GM12878 (cell line): ENCODE data around the gene PHKG2.

Source experiments
- CHD1 ChIP-seq: IDR thresholded peaks from 2 replicates; pipeline ENCODE4 v1.6.1; 2012; ENCODE audit warnings: low read depth, low read length, improper control_type of control experiment
- CREB1 ChIP-seq: IDR thresholded peaks from 2 replicates; pipeline ENCODE4 v1.6.1; 2012; ENCODE audit warnings: low read depth, mild to moderate bottlenecking, inconsistent platforms
- CTCF ChIP-seq, 3 experiments: IDR thresholded peaks in 2 of 3; conservative IDR thresholded peaks in 1 of 3; 2 replicates each; pipeline ENCODE4 v1.5.1; 2011; ENCODE audit warnings: low read depth in 3 of 3, low read length in 3 of 3, mild to moderate bottlenecking in 3 of 3, control low read depth in 2 of 3, moderate library complexity in 2 of 3, inconsistent platforms in 1 of 3, mixed read lengths in 1 of 3; ENCODE audit not compliant: control insufficient read depth in 2 of 3, insufficient read depth in 1 of 3; ENCODE audit errors: extremely low read depth in 1 of 3
- DPF2 ChIP-seq: fragments of 450-650 bp; IDR thresholded peaks from 2 replicates; pipeline ENCODE4 v1.6.1; 2017; ENCODE audit warnings: mild to moderate bottlenecking
- EZH2 ChIP-seq: IDR thresholded peaks from 2 replicates; pipeline ENCODE4 v1.6.1; 2012; ENCODE audit warnings: low read depth, mild to moderate bottlenecking, control low read depth, inconsistent platforms, low read length, borderline replicate concordance; ENCODE audit not compliant: control insufficient read depth
- MAX ChIP-seq: IDR thresholded peaks from 2 replicates; pipeline ENCODE4 v1.6.1; 2012; ENCODE audit warnings: low read depth, low read length, improper control_type of control experiment
- NRF1 ChIP-seq: conservative IDR thresholded peaks from 2 replicates; pipeline ENCODE4 v1.6.1; 2011; ENCODE audit warnings: mild to moderate bottlenecking, low read depth, low read length, improper control_type of control experiment
- POLR2A ChIP-seq: IDR thresholded peaks from 2 replicates; pipeline ENCODE4 v1.6.1; 2011; ENCODE audit warnings: low read depth, mild to moderate bottlenecking, low read length
- REST ChIP-seq: IDR thresholded peaks from 2 replicates; pipeline ENCODE4 v1.6.1; 2012; ENCODE audit warnings: mild to moderate bottlenecking, low read depth, low read length
- TARDBP ChIP-seq: IDR thresholded peaks from 2 replicates; pipeline ENCODE4 v1.6.1; 2016; ENCODE audit warnings: borderline replicate concordance
- ZZZ3 ChIP-seq: IDR thresholded peaks from 2 replicates; pipeline ENCODE4 v1.6.1; 2011; ENCODE audit warnings: low read depth; ENCODE audit not compliant: control insufficient read depth, insufficient read length

- TF ChIP-seq CREB1 (no peak), TARDBP (no peak), ZZZ3 (no peak), REST (no peak), NRF1 (no peak), POLR2A (no peak), MAX (no peak), CHD1 (no peak), CTCF (IDR thresholded peaks at IDR 0.05 in 2 of 3, conservative IDR thresholded peaks at IDR 0.05 in 1 of 3; ENCODE audit: control insufficient read depth in 2 of 3, extremely low read depth in 1 of 3, insufficient read depth in 1 of 3, low read depth in 3 of 3, low read length in 3 of 3) (no peak), DPF2 (no peak), EZH2 (no peak)
Measured at GRCh38 chr16:30731411-30731810, 16.8 kb upstream of the PHKG2 start.
